GM12872 (cell line): ENCODE data around the gene USP16.

ENCODE experiments used
- CTCF ChIP-seq: IDR thresholded peaks from 3 replicates; pipeline ENCODE4 v1.5.1; 2011; ENCODE audit warnings: low read depth, mild to moderate bottlenecking, low read length, moderate library complexity; ENCODE audit not compliant: insufficient read depth

Gene USP16

GRCh38 chr21:29024474-29025327 is at the start of gene USP16:
Gene USP16 (plus strand): TSS chr21:29024668. CDS start chr21:29027914, 3,246 bp downstream.
- TF ChIP-seq CTCF, result no peak

GRCh38 chr21:28975397-28975796 is 49.1 kb upstream of the USP16 start:
- TF ChIP-seq CTCF, result no peak

- no peak for TF ChIP-seq CTCF
These were observed 45.4 kb upstream of the USP16 start for GRCh38 chr21:28979092-28979491.

- no peak for TF ChIP-seq CTCF
These were observed 41.8 kb upstream of the USP16 start for GRCh38 chr21:28982637-28983036.

GRCh38 chr21:28986677-28987076 is 37.8 kb upstream of the USP16 start:
- TF ChIP-seq CTCF, result no peak

GRCh38 chr21:28991861-28992525 is 32.5 kb upstream of the USP16 start:
- TF ChIP-seq CTCF, result no peak

GRCh38 chr21:28992526-28993292 is 31.8 kb upstream of the USP16 start, which contains the start of gene LTN1:
Gene LTN1 (minus strand): TSS chr21:28992877. CDS start chr21:28992805, 72 bp downstream.
- TF ChIP-seq CTCF, result no peak
